Epidermal melanocyte (primary cell): ENCODE measurements around the gene HMX3.

Source experiments
- DNase-seq: peaks from one replicate; pipeline ENCODE4 v3.0.0; 2011; ENCODE audit warnings: low spot score; ENCODE audit not compliant: insufficient read length

Gene HMX3

DNA sequence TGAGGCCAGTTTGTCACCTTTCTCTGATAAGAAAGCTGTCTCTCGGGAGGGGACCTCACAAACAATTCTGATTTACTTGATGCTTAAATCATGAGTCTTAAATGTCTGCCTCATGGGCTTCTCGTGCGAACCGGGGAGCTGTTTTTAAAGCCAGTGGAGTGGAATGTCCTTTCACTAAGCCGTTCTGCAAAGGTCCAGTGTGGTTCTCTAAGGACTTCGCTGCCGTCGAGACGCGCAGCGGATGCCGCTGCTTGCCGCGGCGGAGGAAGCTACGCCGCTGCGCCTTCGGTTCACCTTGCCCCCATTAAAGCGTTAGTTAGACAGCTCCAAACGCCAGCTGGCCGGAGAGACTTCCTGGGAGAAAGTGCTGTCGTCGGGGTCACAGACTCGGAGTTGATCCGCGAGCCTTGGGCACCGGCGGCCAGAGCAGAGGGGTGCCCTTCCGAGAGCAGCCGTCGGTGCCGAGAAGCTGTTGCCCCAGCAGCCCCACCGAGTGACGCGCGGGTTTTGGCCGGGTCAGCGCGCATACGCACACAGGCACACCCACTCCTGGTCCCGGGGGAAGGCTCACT, 1.3 kb upstream of the HMX3 start:
- DNase-seq, result no peak

- DNase-seq, result no peak
These were observed 805 bp upstream of the HMX3 start for GRCh38 chr10:123134915-123135414.

- DNase-seq, result no peak
These were observed 543 bp downstream of the HMX3 start for GRCh38 chr10:123136221-123136805.

- no peak for DNase-seq
These were observed 1.3 kb downstream of the HMX3 start for GRCh38 chr10:123136806-123137642.

DNA sequence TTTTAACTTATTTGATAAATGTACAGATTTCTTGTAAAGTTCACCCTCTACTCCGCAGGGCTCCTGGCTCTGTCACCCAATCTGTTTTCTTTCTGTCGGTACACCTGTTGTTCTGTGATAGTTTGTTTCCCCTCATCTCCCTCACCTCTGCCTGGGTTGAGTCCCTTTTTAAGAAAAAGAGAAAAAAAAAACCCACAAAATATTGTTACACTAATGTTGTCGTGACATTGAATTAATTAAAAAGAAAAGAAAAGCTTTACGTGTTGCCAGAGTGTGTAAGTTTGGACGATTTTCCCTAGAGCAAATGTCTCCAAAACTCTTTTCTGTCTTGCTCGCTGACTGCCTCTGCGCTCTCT, 3.4 kb downstream of the HMX3 start:
- no peak for DNase-seq

DNA sequence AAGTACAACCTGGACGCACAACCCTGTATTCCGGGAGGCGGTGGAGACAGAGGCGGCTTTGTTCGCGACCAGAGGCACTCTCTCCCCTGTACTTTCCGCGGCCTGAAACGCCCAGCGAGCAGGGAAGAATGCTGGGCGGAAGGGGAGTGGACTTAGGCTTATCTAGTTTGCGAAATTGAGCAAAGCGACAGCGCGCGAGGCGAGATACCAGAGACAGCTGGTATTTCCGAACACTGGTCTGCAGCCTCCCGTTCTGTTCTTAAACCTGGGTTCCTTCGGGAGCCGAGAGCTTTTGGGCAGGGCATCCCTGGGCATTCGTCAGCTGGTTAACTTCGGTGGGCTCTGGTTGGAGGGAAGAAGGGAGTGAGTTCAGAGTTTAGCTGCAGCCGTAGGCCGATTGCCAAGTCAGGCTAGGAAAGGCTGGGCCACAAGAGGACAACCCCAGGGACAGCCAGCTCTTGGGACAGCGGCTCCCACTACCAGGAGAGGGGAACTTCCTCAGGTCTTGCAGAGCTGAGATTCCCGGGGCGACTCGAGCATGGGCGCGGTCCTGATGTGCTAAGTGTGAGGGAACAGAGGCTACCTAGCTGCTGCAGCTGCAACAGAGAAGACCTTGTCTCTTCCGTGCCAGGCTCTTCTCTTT, 3.9 kb downstream of the HMX3 start:
- no peak for DNase-seq

DNA sequence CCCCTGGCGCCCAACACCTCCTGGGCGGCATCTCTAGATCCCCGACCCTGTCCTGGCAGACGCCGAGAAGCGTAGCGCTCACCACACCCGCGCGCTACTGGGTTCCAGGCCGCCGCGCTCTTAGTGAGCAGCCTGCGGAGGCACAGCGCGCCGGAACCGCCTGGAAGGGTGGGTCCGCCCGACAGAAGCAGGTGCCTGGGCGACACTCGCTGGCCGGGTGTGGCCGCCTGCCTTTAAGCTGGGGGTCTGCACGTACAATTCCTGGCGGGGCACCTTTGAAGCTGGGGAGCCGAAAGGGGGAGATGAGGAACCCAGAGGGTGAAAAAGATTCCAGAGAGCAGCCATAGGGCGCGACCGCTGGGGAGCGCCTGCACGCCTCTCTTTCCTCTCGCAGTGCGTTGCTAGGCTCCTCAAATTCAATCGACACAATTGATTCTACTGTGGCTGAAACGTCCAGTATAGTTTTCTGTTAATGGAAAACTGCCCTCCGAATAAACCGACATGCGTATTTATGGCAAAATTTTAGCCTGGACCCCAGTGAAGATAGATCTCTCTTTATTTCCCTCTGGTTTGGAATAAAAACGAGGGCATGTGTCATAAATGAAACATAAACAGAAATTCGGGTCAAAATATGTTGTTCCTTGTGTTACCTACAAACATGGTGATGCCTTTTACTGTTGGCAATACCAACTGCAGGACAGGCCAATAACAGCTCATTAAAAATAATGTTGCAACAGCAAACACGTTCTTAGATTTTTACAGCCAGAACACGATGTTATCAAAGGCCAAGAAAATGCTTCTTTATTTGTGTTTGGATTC, 4.6 kb downstream of the HMX3 start:
- no peak for DNase-seq

- DNase-seq, result no peak
These were observed 5.2 kb downstream of the HMX3 start for GRCh38 chr10:123140983-123141390.

DNA sequence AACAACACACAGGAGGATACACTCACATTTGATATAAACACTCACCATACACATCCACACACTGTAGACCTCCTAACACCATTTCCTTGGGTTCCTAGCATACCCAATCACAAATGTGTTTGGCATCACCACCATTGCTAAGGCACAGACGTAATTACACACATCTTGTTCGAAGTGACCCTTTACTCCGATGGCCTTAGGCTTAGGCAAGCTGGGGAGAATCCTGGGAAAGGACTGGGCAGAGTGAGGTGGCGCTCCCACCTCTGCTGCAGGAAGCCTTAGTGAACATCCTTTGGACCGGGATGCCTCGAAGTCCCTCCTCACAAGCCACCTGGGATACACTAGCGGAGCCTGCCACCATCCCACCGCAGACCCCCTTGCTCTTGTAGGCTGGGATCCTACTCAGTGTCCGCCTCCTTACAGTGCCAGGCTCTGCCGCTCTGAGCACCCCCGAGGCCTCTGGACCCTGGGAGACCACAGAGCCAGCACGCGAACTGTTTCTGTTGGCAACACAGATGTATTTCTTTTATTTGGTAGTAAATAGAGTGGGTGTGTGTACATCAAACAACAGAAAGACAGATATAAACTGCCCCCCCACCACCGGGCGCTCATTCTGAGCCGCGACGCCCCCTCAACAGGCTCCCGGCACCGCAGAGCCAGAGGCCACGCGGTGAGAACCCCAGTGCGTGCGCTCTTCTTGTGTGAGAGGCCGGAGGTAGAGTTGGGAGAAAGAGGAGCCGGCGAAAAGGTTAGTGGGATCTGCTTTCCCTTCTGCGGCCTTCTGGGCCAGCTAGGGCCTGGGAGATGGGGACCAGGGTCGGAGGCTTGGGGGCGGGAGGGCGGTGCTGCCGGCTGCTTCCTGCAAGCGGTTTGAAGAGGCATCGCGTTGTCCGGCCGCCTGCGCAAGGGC, 6.3 kb downstream of the HMX3 start:
- DNase-seq, result no peak

DNA sequence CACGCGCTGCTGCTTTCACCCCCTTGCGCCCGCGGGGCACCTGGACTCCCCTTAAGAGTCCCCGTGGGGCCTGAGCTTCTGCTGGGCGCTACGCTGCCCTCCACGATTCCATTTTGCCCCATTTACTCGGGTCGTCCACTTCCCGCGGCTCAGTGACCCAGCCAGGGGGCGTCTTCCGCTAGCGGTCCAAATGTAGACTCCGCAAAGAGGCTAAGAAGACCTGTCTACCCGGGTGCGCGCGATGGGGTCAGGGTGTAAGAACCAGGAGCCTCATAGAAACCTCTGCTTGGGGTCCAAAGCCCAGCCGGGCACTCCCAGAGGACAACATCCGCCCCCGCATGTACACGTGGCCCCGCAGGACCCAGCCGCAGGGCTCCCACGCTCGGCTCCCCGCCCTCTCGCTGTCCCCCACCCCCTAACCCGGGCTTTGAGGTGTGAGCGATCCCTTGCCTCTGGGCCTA, 7.0 kb downstream of the HMX3 start:
- no peak for DNase-seq

- DNase-seq, result no peak
These were observed 7.5 kb downstream of the HMX3 start for GRCh38 chr10:123143162-123143824.

DNA sequence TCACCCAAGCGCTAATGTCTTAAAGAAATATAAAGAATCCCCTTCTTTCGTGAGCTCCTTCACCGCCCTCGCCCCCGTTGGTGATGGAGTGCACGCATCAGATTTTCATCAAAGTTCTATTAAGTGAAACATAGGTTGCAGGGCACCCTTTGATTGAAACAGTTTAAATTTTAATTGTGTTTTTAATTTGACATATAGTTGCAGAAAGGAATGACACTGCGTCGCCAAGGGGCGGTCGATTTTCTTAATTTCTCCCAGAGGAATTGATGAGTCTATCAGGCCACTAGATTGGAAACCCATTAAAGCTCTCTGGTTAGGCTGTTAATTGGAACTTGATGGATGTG, 8.0 kb downstream of the HMX3 start:
- no peak for DNase-seq

DNA sequence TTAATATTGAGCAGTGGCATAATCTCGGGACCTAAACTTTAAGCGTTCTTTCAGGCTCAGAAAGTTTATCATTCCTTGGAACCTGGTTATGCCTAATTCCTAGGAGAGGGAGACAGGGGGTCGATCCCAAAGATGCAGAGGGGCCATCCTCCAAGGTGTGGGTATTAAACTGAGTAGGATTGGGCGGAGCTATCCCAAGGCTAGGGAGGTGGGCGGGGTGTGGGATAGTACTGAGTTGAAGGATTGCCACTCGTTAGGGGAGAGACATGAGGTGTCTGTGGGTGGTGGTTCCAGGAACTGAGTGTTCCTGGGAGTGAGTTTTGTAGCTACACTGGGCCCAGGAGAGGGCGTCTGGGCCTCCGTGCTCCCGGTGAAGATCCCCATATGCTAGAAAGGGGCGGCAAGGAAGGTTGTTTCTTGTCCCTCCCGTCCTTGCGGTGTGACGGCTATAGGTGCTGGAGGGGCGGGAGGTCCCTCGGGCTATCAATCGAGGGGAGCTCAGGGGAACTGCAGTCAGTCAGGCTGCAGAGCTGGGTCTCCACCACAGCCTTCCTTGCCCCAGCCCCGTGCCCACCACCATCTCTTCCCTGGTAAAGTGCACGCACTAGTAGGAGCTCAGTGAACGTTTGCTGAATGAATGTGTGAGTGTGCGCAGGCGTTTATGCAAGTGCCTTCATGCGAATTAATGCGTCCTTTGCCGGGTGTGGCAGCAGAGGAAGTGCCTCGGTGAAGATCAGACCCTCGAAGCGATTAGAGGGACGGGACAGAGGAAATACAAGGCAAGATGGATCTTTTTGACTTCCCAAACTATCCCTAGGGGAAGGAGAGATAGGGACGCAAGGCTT, 9.1 kb downstream of the HMX3 start:
- no peak for DNase-seq

GRCh38 chr10:123145542-123146012, 9.8 kb downstream of the HMX3 start:
- DNase-seq, result no peak

GRCh38 chr10:123146013-123146893, 10.5 kb downstream of the HMX3 start:
- DNase-seq, result no peak

GRCh38 chr10:123146894-123147634, 11.3 kb downstream of the HMX3 start:
- DNase-seq, result no peak
